HG02973 (cell line): Measurements from ENCODE around the gene HSD17B12.

Experiments used
- ATAC-seq: cut with Tn5 transposase; IDR thresholded peaks from one replicate; pipeline ENCODE4 v1.9.1; 2021; ENCODE audit warnings: moderate library complexity; ENCODE audit not compliant: unreplicated experiment

HSD17B12 gene

GRCh38 chr11:43797337-43797736, 116.8 kb downstream of the HSD17B12 start:
- ATAC-seq = no peak

- ATAC-seq = no peak
These were observed 117.3 kb downstream of the HSD17B12 start for GRCh38 chr11:43797866-43798265.

DNA sequence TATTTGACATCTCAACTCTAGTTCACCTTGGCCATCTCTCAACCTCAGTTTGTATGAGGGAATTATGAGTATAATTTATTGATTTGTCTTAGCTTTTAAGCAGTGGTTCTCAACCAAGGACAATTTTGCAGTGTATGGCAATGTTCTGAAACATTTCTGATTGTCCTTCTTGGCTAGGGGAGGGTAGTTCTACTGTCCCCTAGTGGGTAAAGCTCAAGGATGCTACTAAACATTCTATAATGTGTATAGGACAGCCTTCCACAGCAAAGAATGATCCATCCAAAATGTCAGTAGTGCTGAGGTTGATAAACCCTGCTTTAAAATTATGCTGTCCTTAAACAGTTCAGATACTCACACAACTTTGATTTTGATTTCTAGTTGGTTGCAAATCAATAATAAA, 122.0 kb downstream of the HSD17B12 start:
- ATAC-seq = no peak

DNA sequence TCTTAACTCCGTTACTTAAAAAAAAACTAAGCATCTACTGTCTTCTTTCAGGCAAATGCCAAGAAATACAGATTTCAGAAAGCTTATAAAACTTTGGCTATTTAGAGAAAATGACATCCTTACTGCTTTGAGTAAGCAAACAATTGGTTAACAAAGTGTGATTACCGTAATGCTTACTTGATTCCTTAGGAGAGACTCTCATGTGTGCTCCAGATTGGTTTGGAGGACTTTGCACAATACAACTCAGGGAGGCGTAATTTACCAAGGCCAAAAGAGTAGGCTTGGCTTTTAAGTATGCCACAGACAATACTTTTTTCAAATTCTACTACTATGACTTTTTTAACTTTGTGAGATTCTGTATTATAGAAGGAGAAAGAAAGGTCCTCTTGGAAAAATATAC, 123.2 kb downstream of the HSD17B12 start:
- no peak for ATAC-seq

- no peak for ATAC-seq
These were observed 126.4 kb downstream of the HSD17B12 start for GRCh38 chr11:43806976-43807375.

DNA sequence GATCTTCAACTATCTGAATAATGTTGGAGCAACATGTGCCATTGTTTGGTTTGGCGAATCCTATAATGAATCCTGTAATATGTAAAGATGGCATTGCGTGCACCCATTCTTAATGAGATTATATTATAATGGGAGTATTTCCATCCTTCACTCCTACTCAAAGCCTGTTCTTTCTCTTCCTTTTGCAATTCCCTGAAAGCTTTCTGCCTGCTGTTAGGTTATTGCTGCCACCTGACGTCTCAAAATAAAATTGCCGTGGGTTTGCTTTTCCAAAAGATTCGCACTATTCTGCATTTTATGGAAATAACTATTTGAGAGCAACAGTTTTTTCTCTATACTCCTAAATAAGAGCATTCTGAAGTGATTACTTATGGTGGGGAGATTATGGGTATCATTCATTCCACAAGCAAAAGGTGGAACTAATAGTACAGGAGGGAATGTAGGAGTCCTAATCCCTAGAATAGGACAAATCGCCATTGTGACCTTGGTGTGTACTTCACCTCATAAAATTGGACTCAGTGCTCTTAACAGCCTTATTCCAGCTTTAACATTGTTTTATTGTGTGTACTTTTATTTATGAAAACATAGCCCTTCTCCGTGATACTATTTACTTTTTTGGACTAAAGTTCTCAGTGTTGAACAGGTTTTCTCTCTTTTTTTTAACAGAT, 130.5 kb downstream of the HSD17B12 start:
- no peak for ATAC-seq

DNA sequence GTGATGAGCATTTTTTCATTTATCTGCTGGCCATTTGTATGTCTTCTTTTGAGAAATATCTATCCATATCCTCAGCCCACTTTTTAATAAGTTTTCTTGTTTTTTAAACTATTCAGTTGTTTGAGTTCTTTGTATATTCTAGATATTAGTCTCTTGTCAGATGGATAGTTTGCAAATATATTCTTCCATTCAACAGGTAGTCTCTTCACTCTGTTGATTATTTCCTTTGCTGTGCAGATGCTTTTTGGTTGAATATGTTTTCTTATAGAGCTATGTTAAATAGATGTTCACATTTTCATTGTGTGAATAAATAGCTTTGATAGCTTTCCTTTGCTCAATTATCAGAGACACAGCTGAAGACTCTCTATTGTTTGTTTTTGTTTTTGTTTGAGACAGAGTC, 131.9 kb downstream of the HSD17B12 start:
- ATAC-seq = no peak

- no peak for ATAC-seq
These were observed 137.7 kb downstream of the HSD17B12 start for GRCh38 chr11:43818220-43818619.

DNA sequence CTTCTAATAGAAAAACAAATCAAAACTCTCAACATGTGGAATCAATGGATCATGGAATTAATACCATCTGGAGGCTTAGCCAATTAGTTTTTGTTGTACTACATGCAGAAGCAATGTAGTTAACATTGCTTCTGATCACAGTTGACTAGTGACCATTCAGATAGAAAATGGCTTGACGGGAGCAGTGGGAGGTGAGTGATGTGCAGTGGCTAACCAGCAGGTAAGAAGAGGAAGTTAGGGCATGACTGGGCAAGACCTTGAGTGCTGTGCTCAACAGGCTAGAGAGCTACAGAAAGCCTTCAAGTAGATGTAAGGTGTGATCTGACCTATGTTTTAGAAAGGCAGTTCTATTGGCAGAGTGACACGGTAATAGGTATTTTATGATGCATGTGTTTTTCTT, 139.4 kb downstream of the HSD17B12 start:
- ATAC-seq = no peak

- ATAC-seq = no peak
These were observed 142.8 kb downstream of the HSD17B12 start for GRCh38 chr11:43823316-43823715.

- ATAC-seq = no peak
These were observed 143.3 kb downstream of the HSD17B12 start for GRCh38 chr11:43823851-43824250.

DNA sequence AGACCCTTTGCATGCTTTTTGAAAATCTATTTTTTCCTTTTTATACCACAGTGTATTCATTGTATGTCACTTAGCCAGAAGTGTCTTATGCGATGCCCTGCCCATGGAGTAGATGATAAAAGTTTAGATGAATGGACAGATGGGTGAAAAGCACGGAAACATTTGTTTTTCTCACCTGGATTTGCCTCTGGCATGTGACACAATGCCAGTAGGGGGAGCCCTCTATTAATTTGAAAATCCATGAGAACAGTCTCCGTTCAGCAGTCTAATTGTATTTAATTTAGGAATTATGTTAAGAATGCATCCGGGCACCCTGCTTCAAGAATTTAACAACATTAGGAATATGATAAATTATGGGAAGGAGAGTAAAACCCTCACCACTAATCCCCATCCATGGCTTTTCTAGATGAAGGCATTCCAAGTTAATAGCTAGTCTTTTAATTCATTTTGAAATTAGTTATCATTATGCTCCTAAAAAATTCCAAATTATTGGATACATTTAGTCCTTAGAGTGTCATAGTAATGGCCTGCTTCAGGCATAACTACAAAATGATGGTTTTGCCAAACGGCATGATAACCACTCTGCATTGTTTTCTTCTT, 144.8 kb downstream of the HSD17B12 start:
- no peak for ATAC-seq

- ATAC-seq = no peak
These were observed 150.4 kb downstream of the HSD17B12 start for GRCh38 chr11:43830928-43831440.

- ATAC-seq = no peak
These were observed 152.0 kb downstream of the HSD17B12 start for GRCh38 chr11:43832536-43832935.

DNA sequence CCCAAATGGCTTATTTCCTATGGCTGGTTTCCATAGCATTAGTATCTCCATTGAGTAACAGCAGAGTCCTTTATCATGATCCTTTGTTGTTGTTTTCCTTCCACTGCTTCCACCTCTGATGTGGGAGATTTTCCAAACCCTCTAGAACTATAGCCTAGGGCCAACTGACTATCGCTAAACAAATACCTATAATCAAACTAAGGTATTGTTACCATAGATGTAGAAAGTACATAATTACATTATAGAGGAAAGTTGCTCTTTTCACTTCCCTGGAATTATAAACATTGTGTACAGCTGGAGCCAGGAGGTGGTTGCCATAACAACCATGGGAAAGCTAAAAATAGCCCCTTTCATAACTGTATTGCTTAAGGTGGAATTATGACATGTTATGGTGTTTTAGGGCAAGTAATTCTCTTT, 153.1 kb downstream of the HSD17B12 start:
- ATAC-seq = no peak

GRCh38 chr11:43834286-43834685, 153.7 kb downstream of the HSD17B12 start:
- ATAC-seq = no peak

DNA sequence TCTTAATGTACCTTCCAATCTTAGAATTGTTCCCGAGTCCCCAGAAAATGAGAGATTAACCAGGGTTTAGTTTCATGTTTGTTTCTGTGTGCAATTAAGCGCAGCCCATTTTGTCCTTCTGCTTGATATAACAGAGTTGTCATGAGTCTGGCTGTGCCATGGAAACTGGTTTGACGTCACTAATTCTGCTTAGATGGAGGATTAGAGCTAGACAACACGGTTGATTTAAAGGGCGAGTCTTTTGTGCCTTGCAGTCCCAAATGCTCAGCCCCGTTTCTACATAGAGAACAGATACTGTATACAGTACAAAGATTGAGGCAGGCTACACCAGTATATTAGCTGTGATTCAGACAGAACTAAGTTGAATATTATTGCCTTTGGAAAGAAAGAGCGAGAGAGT, 154.6 kb downstream of the HSD17B12 start:
- no peak for ATAC-seq

DNA sequence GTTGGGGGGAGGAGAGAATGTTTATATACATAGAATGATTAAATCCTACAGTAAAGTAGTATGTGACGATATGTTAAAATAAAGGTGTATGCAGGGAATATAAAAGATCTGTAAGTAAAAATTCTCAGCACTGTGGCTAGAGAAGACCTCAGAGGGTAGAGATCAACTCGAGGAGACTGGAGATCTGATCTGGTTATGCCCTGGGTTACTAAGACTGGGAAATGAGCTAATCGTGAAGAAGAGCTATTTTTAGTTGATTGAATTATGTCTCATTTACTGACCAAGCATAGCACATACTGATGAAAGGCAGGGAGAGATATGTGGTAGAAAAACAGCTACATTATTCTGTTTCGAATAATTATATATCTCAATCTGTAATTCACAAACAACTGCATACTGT, 157.3 kb downstream of the HSD17B12 start:
- no peak for ATAC-seq

DNA sequence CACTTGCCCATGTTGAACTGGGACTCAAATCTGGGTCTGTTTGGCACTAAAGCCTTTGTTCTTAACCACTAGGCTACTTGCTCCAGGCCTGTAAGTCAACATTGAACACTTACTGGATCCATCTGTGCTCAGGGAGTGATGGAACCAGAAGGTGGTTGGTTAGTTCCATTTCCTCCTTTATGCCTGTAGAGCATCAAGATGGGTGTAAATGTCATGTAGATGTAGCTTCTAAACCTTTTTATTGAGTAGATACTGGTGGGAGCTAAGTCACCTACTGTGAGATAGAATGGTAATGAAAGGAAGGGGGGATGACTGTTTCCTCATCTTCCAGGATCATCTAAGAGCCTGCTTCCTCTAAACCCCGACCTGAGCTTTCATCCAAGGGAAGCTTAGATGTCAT, 161.5 kb downstream of the HSD17B12 start:
- ATAC-seq = no peak

DNA sequence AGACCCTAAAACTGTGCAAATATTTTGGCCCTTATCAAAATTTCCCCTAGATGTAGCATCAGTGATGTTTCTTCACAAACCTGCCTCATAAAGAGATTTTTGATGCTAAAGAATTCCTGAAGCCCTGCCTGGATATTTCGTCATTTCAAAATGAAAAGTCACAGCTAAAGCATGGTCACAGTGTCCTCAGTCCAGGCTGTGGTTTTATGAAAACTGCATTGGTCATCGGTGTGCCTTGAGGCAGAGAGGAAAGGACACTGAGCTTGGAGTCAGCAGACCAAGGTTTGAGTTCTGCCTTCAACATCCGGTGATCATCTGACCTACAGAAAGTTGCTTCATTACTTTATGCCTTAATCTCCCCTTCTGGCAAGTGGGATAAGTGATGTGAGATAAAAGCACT, 165.3 kb downstream of the HSD17B12 start:
- ATAC-seq = no peak

GRCh38 chr11:43852057-43852636, 171.6 kb downstream of the HSD17B12 start:
- ATAC-seq = peak; percentile 76

GRCh38 chr11:43853781-43854180, 173.2 kb downstream of the HSD17B12 start:
- ATAC-seq = no peak
